ENCODE data around the gene ALG12. TPM values are rescaled to one million over a fixed set of nuclear protein-coding genes. Genes with fewer than 3 reads are reported as not detected.

Gene ALG12
- total RNA-seq, 1 experiment from 2014 or later = 25.4 TPM

DNA sequence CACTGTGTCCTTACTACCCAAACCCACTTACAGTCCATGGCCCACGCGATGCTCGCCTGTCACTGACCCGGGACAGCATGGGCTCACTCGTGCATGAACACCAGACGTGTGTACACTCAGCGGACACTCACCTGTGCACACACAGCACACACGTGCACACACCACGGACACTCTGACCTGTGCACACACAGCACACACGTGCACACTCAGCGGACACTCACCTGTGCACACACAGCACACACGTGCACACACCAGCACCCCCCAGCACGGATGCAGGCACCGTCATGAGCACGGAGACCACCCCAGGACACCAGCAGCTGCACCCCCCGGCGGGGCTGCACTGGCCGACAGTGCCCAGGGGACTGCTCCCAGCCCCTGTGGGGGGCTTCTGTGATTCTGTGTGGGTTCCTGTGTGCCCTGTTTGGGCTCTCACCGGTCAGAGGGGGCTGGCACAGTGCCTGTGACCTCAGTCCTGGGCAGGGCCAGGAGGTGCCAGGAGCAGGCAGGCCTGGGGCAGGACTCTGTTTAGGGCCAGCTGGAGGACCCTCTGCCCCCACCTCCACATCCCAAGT, 20.4 kb upstream of the ALG12 start:
- CTCF ChIA-PET = no interaction called here
- DNase-seq = no peak
- TF ChIP-seq, protein P1, sequence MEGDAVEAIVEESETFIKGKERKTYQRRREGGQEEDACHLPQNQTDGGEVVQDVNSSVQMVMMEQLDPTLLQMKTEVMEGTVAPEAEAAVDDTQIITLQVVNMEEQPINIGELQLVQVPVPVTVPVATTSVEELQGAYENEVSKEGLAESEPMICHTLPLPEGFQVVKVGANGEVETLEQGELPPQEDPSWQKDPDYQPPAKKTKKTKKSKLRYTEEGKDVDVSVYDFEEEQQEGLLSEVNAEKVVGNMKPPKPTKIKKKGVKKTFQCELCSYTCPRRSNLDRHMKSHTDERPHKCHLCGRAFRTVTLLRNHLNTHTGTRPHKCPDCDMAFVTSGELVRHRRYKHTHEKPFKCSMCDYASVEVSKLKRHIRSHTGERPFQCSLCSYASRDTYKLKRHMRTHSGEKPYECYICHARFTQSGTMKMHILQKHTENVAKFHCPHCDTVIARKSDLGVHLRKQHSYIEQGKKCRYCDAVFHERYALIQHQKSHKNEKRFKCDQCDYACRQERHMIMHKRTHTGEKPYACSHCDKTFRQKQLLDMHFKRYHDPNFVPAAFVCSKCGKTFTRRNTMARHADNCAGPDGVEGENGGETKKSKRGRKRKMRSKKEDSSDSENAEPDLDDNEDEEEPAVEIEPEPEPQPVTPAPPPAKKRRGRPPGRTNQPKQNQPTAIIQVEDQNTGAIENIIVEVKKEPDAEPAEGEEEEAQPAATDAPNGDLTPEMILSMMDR (IDR thresholded peaks at IDR 0.05; ENCODE audit: unreplicated experiment) = no peak
- H3K27me3 Mint-ChIP-seq (ENCODE audit: unreplicated experiment) = no peaks in the 10 kb centered on the region
- H3K4me1 Mint-ChIP-seq (ENCODE audit: low read depth, unreplicated experiment) = peaks cover 7% of the 10 kb centered on the region
- H3K27ac Mint-ChIP-seq (ENCODE audit: unreplicated experiment) = no peak overlapping the region
- H3K9me3 Mint-ChIP-seq (ENCODE audit: low read depth, unreplicated experiment) = no peaks in the 10 kb centered on the region
- peaks cover 29% of the 10 kb centered on the region for H3K36me3 Mint-ChIP-seq (ENCODE audit: insufficient read depth, unreplicated experiment)
- BruUV-seq (replicated peaks) = no TSS peak
- intact Hi-C loops (cut with micrococcal nuclease; ENCODE audit: unreplicated experiment) = loop anchor here (10.0 kb wide), 1 partner anchor 206 kb away; no protein-coding TSS in a partner anchor
- no peak overlapping the region for H3K4me3 Mint-ChIP-seq (ENCODE audit: low read depth, unreplicated experiment)

DNA sequence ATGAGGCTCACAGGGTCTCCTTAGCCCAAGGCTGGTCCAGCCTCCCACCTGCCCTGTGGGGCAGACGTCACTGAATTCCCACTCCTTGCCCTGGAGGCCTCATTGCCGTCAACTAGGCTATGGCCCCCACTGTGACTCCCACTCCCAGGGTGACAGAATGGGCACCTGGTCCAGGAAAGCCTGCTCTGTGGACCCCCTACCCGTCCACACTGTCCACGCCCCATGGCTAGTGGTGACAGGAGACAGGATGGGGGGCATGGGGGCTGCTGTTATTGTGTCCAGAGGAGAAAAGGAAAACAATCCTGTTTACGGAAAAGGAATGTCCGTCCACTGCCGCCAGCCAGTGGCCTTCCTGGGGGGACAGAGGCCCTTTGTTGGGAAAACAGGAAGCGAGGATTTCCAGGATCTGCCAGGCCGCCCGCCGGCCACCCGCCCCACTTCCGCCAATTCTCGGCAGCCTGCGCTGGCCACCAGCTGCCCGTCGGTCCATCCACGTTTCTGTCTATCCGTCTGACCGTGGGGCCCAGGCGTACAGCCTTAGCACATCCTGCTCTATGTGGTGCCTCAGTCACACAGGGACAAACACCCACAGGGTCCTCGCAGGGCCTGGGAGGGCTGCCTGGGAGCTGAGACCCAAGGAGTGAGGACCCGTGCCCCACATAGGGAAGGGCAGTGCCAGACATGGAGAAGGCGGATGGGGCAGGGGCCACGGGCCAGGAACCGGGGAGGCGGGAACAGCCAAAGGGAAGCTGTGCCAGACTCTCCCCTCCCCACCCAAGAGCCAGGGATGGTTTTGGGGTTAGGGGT, 19.7 kb upstream of the ALG12 start:
- BruUV-seq (replicated peaks) = no TSS peak
- H3K27ac Mint-ChIP-seq (ENCODE audit: unreplicated experiment) = no peak overlapping the region
- H3K27me3 Mint-ChIP-seq (ENCODE audit: unreplicated experiment) = no peaks in the 10 kb centered on the region
- intact Hi-C loops (cut with micrococcal nuclease; ENCODE audit: unreplicated experiment) = loop anchor here (10.0 kb wide), 1 partner anchor 207 kb away; no protein-coding TSS in a partner anchor
- CTCF ChIA-PET = interaction anchor here (0.6 to 3.0 kb wide), 2 partner anchors 14 to 29 kb away, joined by 5 to 30 read pairs; no protein-coding TSS in a partner anchor
- peaks cover 14% of the 10 kb centered on the region for H3K4me1 Mint-ChIP-seq (ENCODE audit: low read depth, unreplicated experiment)
- peaks cover 29% of the 10 kb centered on the region for H3K36me3 Mint-ChIP-seq (ENCODE audit: insufficient read depth, unreplicated experiment)
- H3K4me3 Mint-ChIP-seq (ENCODE audit: low read depth, unreplicated experiment) = no peak overlapping the region
- TF ChIP-seq, protein P1 (IDR thresholded peaks at IDR 0.05; ENCODE audit: unreplicated experiment) = no peak
- no peak for DNase-seq
- no peaks in the 10 kb centered on the region for H3K9me3 Mint-ChIP-seq (ENCODE audit: low read depth, unreplicated experiment)

DNA sequence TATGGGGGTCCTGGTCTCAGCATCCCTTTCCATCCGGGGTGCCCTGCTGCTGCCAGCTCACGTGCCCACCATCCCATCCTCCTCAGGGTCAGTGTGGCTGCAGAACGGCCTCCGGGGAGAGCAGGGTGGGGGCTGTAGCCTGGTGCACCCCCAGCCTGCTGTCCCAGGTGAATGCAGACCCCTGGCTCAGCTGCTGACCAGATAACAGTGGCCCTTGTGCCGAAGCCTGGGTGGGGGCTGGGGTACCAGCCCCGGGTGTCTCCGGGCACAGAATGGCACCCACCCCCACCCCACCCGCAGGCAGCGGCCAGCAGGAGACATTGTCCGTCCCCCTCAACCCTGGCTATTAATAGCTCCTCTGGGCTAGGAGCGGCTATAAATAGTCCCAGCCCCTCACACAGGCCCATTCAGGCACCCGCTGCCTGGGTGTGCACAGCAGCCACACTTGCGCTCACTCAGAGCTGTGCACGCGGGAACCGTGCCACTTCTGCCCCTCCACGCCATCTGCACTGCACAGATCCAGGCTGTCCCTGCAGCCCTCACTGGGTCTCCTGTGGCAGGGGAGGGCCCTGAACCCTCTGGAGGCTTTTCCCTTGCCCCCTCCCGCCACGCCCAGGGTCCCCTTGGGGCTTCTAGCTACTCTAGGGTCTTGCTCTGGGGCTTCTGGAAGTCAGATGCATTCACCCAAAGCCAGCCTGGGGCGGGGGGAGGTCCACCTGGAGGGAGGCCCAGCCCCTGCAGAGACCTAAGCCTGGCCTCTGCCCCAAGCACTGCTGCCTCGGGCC, 18.9 kb upstream of the ALG12 start:
- CTCF ChIA-PET = interaction anchor here (0.6 to 3.0 kb wide), 2 partner anchors 15 to 30 kb away, joined by 5 to 30 read pairs; no protein-coding TSS in a partner anchor
- peak overlapping the region; percentile 43 for H3K4me3 Mint-ChIP-seq (ENCODE audit: low read depth, unreplicated experiment)
- intact Hi-C loops (cut with micrococcal nuclease; ENCODE audit: unreplicated experiment) = loop anchor here (10.0 kb wide), 1 partner anchor 208 kb away; no protein-coding TSS in a partner anchor

More for the DNA sequence above, 18.9 kb upstream of the ALG12 start:
- Mint-ChIP-seq H3K36me3 (ENCODE audit: insufficient read depth, unreplicated experiment) (peaks cover 29% of the 10 kb centered on the region), H3K4me1 (ENCODE audit: low read depth, unreplicated experiment) (peaks cover 16% of the 10 kb centered on the region), H3K27me3 (ENCODE audit: unreplicated experiment) (no peaks in the 10 kb centered on the region), H3K9me3 (ENCODE audit: low read depth, unreplicated experiment) (no peaks in the 10 kb centered on the region), H3K27ac (ENCODE audit: unreplicated experiment) (peak overlapping the region; percentile 72)
- DNase-seq = no peak
- BruUV-seq (replicated peaks) = no TSS peak
- TF ChIP-seq, protein P1 (IDR thresholded peaks at IDR 0.05; ENCODE audit: unreplicated experiment) = no peak
